Parathyroid adenoma (tissue), 2 donors: ENCODE results near the gene MRGPRD.

Experiments used
- H2AFZ ChIP-seq: fragments of 300-600 bp; sonication (generic); one replicate; pipeline ENCODE4 v1.7.0; 2017; ENCODE audit warnings: antibody characterized with exemption, mild to moderate bottlenecking
- H3K27ac ChIP-seq: fragments of 300-600 bp; sonication (generic); one replicate; pipeline ENCODE4 v1.7.0; 2017
- H3K27me3 ChIP-seq: fragments of 300-600 bp; sonication (generic); one replicate; pipeline ENCODE4 v1.7.0; 2017; ENCODE audit warnings: low read length; ENCODE audit not compliant: control insufficient read depth, insufficient read depth
- H3K36me3 ChIP-seq: fragments of 300-600 bp; sonication (generic); one replicate; pipeline ENCODE4 v1.7.0; 2017; ENCODE audit warnings: low read length; ENCODE audit not compliant: control insufficient read depth, insufficient read depth
- H3K4me1 ChIP-seq: fragments of 300-600 bp; sonication (generic); one replicate; pipeline ENCODE4 v1.7.0; 2017; ENCODE audit warnings: control low read depth
- H3K4me2 ChIP-seq: fragments of 300-600 bp; sonication (generic); one replicate; pipeline ENCODE4 v1.7.0; 2017; ENCODE audit warnings: low read length
- H3K4me3 ChIP-seq: fragments of 300-600 bp; sonication (generic); one replicate; pipeline ENCODE4 v1.7.0; 2017; ENCODE audit warnings: low read depth, low read length
- H3K79me2 ChIP-seq: fragments of 300-600 bp; sonication (generic); one replicate; pipeline ENCODE4 v1.7.0; 2017; ENCODE audit warnings: control low read depth
- H3K9ac ChIP-seq: fragments of 300-600 bp; sonication (generic); one replicate; pipeline ENCODE4 v1.7.0; 2017; ENCODE audit warnings: mild to moderate bottlenecking
- H3K9me3 ChIP-seq: fragments of 300-600 bp; sonication (generic); one replicate; pipeline ENCODE4 v1.7.0; 2017; ENCODE audit warnings: low read length; ENCODE audit not compliant: control insufficient read depth
- TF ChIP-seq, protein P1 (sequence below): fragments of 300-600 bp; sonication (generic); IDR thresholded peaks from one replicate; pipeline ENCODE4 v1.7.0; 2017; ENCODE audit warnings: antibody characterized with exemption, mild to moderate bottlenecking
- donor health status: primary hyperparathyroidism.

The MRGPRD gene

GRCh38 chr11:68962527-68963250, 18.1 kb downstream of the MRGPRD start:
- Histone ChIP-seq H3K9ac (no peak overlapping the region), H2AFZ (no peak overlapping the region), H3K27ac (no peak overlapping the region), H3K9me3 (no peaks in the 10 kb centered on the region), H3K27me3 (no peaks in the 10 kb centered on the region), H3K4me2 (no peak overlapping the region), H3K4me1 (no peaks in the 10 kb centered on the region), H3K36me3 (no peaks in the 10 kb centered on the region), H3K4me3 (no peak overlapping the region), H3K79me2 (no peaks in the 10 kb centered on the region)
- TF ChIP-seq, protein P1, sequence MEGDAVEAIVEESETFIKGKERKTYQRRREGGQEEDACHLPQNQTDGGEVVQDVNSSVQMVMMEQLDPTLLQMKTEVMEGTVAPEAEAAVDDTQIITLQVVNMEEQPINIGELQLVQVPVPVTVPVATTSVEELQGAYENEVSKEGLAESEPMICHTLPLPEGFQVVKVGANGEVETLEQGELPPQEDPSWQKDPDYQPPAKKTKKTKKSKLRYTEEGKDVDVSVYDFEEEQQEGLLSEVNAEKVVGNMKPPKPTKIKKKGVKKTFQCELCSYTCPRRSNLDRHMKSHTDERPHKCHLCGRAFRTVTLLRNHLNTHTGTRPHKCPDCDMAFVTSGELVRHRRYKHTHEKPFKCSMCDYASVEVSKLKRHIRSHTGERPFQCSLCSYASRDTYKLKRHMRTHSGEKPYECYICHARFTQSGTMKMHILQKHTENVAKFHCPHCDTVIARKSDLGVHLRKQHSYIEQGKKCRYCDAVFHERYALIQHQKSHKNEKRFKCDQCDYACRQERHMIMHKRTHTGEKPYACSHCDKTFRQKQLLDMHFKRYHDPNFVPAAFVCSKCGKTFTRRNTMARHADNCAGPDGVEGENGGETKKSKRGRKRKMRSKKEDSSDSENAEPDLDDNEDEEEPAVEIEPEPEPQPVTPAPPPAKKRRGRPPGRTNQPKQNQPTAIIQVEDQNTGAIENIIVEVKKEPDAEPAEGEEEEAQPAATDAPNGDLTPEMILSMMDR: no peak

DNA sequence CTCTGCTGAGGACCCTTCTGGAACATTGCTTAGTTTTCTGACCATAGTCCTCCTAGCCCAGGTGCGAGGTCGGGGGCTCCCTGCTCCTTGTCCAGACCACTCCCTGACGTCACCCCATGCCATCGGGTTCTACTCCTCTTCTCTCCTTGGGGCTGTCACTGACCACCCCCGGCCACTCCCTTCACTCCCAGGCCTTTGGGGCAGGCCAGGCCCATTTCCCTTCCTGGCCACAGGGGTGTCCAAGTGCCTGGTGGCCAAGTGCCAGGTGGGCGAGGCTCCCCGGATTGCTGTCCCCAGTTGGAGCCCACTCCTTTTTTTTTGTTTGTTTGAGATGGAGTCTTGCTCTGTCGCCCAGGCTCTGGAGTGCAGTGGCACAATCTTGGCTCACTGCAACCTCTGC, 19.5 kb downstream of the MRGPRD start:
- Histone ChIP-seq H2AFZ (no peak overlapping the region), H3K4me3 (no peak overlapping the region), H3K9me3 (no peaks in the 10 kb centered on the region), H3K36me3 (no peaks in the 10 kb centered on the region), H3K27ac (no peak overlapping the region), H3K4me1 (no peaks in the 10 kb centered on the region), H3K9ac (no peak overlapping the region), H3K4me2 (no peak overlapping the region), H3K27me3 (no peaks in the 10 kb centered on the region), H3K79me2 (no peaks in the 10 kb centered on the region)
- TF ChIP-seq, protein P1: no peak

- Histone ChIP-seq H3K9ac (no peak overlapping the region), H3K79me2 (no peaks in the 10 kb centered on the region), H3K9me3 (no peaks in the 10 kb centered on the region), H3K4me3 (no peak overlapping the region), H3K4me2 (no peak overlapping the region), H3K36me3 (no peaks in the 10 kb centered on the region), H3K27ac (no peak overlapping the region), H3K4me1 (no peaks in the 10 kb centered on the region), H2AFZ (no peak overlapping the region), H3K27me3 (no peaks in the 10 kb centered on the region)
- TF ChIP-seq, protein P1: no peak
Observed at GRCh38 chr11:68960294-68961071, 20.3 kb downstream of the MRGPRD start.

- Histone ChIP-seq H3K27me3 (no peaks in the 10 kb centered on the region), H3K4me3 (no peak overlapping the region), H3K9ac (no peak overlapping the region), H3K4me2 (no peak overlapping the region), H3K9me3 (no peaks in the 10 kb centered on the region), H3K79me2 (no peaks in the 10 kb centered on the region), H3K27ac (no peak overlapping the region), H3K36me3 (no peaks in the 10 kb centered on the region), H3K4me1 (no peaks in the 10 kb centered on the region), H2AFZ (no peak overlapping the region)
- TF ChIP-seq, protein P1: no peak
Observed at GRCh38 chr11:68959465-68960293, 21.1 kb downstream of the MRGPRD start.
